ENCODE results near the gene TTLL6.

DNA sequence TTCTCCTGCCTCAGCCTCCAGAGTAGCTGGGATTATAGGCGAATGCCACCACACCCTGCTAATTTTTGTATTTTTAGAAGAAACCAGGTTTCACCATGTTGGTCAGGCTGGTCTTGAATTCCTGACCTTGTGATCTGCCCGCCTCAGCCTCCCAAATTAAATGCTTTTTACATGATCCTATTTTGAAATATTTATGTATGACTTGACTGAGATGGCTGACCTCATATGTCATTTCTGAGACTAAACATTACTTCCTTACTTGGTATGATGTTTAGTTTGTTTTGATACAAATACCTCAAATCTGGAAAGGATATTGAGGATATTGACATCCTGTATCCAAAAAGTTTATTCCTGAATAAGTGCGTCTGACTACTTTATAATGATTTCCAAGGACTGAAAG lies 25.7 kb upstream of the TTLL6 start:
- TF ChIP-seq, protein P1, sequence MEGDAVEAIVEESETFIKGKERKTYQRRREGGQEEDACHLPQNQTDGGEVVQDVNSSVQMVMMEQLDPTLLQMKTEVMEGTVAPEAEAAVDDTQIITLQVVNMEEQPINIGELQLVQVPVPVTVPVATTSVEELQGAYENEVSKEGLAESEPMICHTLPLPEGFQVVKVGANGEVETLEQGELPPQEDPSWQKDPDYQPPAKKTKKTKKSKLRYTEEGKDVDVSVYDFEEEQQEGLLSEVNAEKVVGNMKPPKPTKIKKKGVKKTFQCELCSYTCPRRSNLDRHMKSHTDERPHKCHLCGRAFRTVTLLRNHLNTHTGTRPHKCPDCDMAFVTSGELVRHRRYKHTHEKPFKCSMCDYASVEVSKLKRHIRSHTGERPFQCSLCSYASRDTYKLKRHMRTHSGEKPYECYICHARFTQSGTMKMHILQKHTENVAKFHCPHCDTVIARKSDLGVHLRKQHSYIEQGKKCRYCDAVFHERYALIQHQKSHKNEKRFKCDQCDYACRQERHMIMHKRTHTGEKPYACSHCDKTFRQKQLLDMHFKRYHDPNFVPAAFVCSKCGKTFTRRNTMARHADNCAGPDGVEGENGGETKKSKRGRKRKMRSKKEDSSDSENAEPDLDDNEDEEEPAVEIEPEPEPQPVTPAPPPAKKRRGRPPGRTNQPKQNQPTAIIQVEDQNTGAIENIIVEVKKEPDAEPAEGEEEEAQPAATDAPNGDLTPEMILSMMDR (IDR thresholded peaks at IDR 0.05; ENCODE audit: extremely low read depth in 1 of 2, insufficient read depth in 1 of 2, low read depth in 1 of 2, low read length in 2 of 2) = no peak
- TF ChIP-seq POLR2A (IDR thresholded peaks at IDR 0.05; ENCODE audit: low read depth, low read length) (no peak), POLR2AphosphoS5 (IDR thresholded peaks at IDR 0.05; ENCODE audit: insufficient read depth, low read depth, low read length) (no peak), EZH2 (IDR thresholded peaks at IDR 0.05; ENCODE audit: borderline replicate concordance, low read depth, low read length, severe bottlenecking) (no peak)
- TF ChIP-seq, protein P2, sequence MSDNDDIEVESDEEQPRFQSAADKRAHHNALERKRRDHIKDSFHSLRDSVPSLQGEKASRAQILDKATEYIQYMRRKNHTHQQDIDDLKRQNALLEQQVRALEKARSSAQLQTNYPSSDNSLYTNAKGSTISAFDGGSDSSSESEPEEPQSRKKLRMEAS (IDR thresholded peaks at IDR 0.05; ENCODE audit: insufficient read depth, insufficient read length) = no peak
